Femur (tissue), 1 donor: Measurements from ENCODE around the gene CASP9.
A peak's percentile ranks its signal among the peaks of the same experiment; 100 is the strongest.
"Not testable (repeated sequence)": the region's sequence is repeated elsewhere in the genome, so short reads cannot be mapped to it uniquely, and the experiment has no call there.

ENCODE experiments used
- DNase-seq: peaks from one replicate; pipeline ENCODE4 v3.0.0-alpha.2; 2017

The CASP9 gene

GRCh38 chr1:15493869-15494390 lies 30.1 kb downstream of the CASP9 start:
- no peak for DNase-seq

GRCh38 chr1:15492596-15492995 lies 31.4 kb downstream of the CASP9 start:
- no peak for DNase-seq

DNA sequence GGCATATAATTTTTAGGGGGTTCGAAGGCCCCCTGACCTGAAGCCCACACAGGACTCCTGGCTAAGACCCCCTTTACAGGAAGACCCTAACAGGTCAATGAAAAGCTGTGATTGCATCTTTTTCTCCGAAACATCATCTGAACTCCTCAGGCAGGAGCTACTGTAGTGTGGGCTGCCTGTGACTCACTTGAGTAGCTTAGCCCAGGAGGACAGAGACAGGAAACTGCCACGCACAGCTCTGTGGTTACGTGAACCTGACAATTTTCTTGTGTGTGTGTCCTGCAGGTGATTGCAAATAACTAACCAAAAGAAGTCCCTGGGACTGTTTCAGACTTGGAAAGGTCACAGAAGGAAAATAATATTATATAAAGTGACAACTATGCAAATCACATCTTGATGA lies 33.0 kb downstream of the CASP9 start:
- not testable (repeated sequence) for DNase-seq

- peak; percentile 85 for DNase-seq
Measured at GRCh38 chr1:15489052-15489736, 34.8 kb downstream of the CASP9 start.

- DNase-seq = no peak
Measured at GRCh38 chr1:15488371-15488770, 35.6 kb downstream of the CASP9 start.

- not testable (repeated sequence) for DNase-seq
Measured at GRCh38 chr1:15486844-15487610, 37.0 kb downstream of the CASP9 start.

DNA sequence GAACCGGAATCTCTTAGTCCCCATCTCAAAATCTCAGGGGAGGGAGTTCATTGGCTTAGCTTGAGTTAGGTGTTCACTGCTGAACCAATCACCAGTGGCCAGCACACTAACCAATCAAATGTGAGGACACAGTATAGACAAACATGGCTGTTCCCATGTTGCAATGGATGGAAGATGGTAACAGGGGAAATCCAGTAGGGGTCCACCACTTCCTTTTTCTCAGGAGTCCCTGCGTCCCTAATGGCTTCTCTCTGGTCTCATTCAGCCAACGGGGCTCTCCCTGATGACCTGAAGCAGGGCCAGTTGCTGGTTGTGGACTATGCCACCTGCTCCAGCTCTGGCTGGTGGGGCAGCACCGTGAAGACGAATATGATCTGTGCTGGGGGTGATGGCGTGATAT lies 38.4 kb downstream of the CASP9 start:
- no peak for DNase-seq

DNA sequence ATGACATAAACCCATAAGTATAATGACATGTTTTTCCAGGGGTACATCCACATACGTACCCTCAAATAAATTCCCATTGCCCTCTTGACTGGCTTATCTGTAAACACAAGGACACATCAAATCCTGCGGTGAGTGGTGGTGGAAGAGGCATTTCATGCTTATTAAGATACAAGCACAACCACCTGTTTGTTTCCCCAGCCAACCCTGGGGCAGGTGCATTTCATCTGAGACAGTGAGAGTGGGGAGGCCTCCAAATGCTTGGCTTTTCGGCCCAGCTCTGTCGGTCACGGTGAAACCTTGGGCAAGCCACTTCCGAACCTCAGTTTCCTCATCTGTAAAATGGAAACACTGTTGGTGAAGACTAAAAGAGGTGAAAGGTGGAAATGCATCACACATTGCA lies 39.6 kb downstream of the CASP9 start:
- not testable (repeated sequence) for DNase-seq

DNA sequence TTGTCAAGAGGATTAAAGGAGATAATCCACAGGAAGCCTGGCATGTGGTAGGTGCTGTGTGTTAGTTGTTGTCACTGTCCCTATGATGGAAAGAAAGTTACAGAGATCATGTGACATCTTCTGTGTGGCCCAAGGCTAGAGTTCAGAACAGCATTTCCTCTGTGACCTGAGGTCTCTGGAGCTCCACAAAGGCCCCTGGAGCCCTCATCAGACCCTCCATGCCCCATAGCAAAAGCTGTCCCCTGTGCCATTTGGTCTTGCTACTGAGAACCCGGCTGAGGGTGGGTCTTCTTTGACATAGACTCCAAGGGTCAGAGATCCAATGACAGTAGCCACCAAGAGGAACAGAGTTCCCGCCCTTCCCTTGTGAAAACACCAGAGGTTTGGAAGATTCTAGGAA lies 40.0 kb downstream of the CASP9 start:
- DNase-seq = no peak

DNA sequence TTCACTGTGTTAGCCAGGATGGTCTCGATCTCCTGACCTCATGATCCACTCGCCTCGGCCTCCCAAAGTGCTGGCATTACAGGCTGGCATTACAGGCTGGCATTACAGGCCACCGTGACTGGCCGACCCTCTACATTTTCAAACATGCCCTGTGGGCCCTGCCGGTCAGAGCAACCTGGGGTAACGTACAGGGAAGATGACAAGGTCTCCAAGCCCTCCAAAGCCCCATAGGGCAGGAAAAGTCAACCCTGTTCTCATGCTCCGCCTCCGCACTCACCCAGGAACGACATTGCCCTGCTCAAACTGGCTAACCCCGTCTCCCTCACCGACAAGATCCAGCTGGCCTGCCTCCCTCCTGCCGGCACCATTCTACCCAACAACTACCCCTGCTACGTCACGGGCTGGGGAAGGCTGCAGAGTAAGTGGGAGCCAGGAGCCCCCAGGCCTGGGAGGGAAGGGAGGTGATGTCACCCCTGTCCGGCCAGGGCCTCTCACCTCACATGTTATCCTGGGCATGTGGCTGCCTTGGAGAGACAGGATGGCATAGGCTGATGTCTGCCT lies 41.0 kb downstream of the CASP9 start:
- DNase-seq = not testable (repeated sequence)

- not testable (repeated sequence) for DNase-seq
Measured at GRCh38 chr1:15482455-15482854, 41.6 kb downstream of the CASP9 start.

GRCh38 chr1:15479654-15480347 lies 44.2 kb downstream of the CASP9 start:
- DNase-seq = no peak

DNA sequence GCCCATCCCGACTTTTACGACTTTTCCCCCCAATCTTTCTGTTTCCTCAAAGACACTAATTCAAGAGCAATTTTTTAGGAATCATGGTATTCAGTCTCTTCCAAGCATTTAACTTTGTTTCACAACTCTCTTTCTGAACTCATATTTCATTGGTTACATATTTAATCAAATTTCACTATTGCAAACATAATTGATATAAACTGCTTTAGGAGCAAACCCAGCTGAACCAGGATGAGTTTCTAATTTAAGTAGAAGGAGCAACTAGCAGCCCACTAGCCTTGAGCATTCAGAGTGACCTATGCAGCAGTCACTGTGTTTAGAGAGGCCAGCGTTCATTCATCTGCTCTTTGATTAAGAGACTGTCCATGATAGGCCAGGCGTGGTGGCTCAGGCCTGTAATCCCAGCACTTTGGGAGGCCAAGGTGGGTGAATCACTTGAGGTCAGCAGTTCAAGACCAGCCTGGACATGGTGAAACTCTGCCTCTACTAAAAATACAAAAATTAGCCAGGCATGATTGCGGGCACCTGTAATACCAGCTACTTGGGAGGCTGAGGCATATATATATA lies 46.3 kb downstream of the CASP9 start:
- no peak for DNase-seq

GRCh38 chr1:15476927-15477326 lies 47.1 kb downstream of the CASP9 start:
- no peak for DNase-seq

DNA sequence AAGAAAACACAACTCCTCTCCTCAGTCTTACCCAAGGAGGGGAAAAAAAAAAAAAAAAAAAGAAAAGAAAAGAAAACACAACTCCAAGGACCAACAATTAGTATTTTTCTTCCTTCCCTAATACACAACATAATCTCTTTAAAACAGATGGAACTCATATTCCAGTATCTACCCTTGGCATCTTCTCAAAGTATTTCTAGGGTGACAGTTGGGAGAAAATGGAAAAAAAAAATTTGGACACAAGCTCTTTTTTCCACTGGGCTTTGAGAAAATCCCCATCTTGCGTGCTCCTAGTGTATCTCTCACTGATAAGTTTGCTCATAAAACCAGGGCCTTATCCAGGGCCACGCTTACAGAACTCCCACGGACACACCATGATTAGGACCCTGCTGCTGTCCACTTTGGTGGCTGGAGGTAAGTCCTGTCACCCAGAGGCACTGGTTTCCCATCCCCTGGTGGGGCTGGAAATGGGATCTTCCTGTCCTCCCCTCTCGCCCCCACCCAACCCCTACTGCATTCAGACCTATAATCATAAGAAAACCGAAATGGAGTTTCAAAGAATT lies 48.2 kb downstream of the CASP9 start, which contains the start of gene CELA2B:
CELA2B (plus strand) TSS at position 353 of the 563 bp plus-strand sequence; CDS start at position 375, 22 bp downstream.
- no peak for DNase-seq

DNA sequence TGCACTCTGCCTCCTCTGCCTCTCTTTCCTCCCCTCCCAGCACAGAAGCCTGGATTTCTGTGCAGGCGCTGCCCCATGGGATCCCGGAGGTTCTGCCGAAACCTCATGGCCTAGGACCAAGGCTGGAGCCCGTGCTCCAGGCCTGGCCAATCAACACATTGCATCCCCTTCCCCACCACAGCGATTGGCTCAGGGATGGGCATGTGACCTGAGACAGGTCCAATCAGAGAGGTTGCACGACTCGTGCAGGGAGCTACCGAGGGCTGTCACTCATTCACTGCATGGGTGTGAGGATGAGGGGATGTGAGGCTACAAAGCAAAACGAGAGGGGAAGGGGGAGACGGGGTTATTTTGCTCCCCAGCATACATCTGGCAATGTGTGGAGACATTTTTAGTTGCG lies 51.4 kb downstream of the CASP9 start:
- DNase-seq = no peak

- not testable (repeated sequence) for DNase-seq
Measured at GRCh38 chr1:15471723-15472122, 52.3 kb downstream of the CASP9 start.

- not testable (repeated sequence) for DNase-seq
Measured at GRCh38 chr1:15471067-15471466, 52.9 kb downstream of the CASP9 start.

GRCh38 chr1:15469821-15470448 lies 54.1 kb downstream of the CASP9 start:
- peak; percentile 81 for DNase-seq

DNA sequence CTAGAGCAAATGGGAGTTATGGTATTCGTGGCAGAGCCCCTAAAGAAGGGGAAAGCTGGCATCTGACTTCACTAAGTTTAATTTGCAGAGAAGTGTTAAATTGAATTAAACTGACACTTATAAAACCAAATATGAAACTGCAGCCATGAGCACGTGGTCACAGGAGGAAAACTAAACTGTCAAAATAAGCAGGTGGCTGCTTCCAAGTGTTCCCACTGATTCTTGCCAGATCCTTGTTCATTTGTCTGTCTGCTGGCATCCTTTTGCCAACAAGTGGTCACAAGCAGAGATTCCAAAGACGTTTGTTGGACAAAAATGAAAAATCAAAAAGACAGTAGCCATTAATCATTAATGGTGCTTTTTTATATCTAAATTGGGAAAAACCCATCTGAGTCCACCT lies 54.7 kb downstream of the CASP9 start:
- no peak for DNase-seq

- DNase-seq = no peak
Measured at GRCh38 chr1:15468145-15468544, 55.9 kb downstream of the CASP9 start.
